IgD-negative memory B cell (primary cell): Measurements from ENCODE around the gene TRIP12. TPM values are rescaled to one million over a fixed set of nuclear protein-coding genes. Genes with fewer than 3 reads are reported as not detected.
"Not testable (repeated sequence)": the region's sequence is repeated elsewhere in the genome, so short reads cannot be mapped to it uniquely, and the experiment has no call there.

Source experiments
- H3K27ac Mint-ChIP-seq, 3 donors: one replicate each; pipeline ENCODE4 v1.8.0; 2020 to 2022; ENCODE audit warnings: mild to moderate bottlenecking in 3 of 3, mixed read lengths in 3 of 3, moderate library complexity in 1 of 3
- H3K27me3 Mint-ChIP-seq: one replicate; pipeline ENCODE4 v1.8.0; 2021; ENCODE audit warnings: mixed read lengths
- H3K36me3 Mint-ChIP-seq: one replicate; pipeline ENCODE4 v1.8.0; 2020; ENCODE audit warnings: mild to moderate bottlenecking, mixed read lengths
- H3K4me1 Mint-ChIP-seq, 3 donors: one replicate each; pipeline ENCODE4 v1.8.0; 2020 to 2022; ENCODE audit warnings: mixed read lengths in 3 of 3, mild to moderate bottlenecking in 1 of 3
- H3K4me3 Mint-ChIP-seq, 4 donors: one replicate each; pipeline ENCODE4 v1.8.0; 2020 to 2022; ENCODE audit warnings: mild to moderate bottlenecking in 4 of 4, mixed read lengths in 4 of 4, moderate library complexity in 3 of 4
- H3K9me3 Mint-ChIP-seq, 3 donors: one replicate each; pipeline ENCODE4 v1.8.0; 2020 to 2021; ENCODE audit warnings: mixed read lengths in 3 of 3, mild to moderate bottlenecking in 1 of 3
- polyA plus RNA-seq: library from polyadenylated mRNA; unstranded; fragments of 300-500 nt; fragmentation: Illumina TruSeq; gene quantifications from one replicate; pipeline ENCODE4 v1.2.3, GENCODE V29; 2021

TRIP12 gene
- polyA plus RNA-seq: 51.5 TPM

DNA sequence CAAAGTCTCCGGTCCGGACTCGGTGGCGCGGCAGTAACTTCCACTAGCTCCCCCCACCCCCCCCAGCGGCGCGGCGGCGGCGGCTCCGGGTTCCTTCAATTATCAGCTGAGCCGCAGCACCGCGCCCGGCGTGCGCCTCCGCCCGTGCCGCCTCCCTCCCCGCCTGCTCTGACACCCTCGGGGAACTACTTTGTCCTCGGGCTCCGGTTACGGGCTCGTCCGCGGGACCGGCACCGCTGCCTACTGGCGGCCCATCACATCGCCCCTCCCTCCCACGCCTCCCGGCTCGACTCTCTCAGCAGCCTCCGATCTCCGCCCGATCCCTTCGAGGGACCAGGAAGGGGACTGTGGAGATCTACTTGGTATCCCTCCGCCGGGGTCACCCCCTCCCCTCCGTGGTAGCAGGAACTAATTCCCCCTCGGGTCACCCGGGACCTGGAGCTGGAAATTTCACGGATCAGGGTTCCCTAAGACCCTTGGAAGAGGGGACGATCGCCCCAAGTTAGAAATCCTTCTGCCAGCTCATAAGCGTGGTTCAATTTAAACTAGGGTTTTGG, at the start of gene TRIP12:
Gene TRIP12, minus strand, starts transcription at position 118 of the 557 bp plus-strand sequence. CDS start 41,930 bp downstream, outside the sequence.
- H3K9me3 Mint-ChIP-seq: peaks cover 0 to 1% (median 0%) of the 10 kb centered on the region in 3 donors
- peaks cover 29 to 33% (median 30%) of the 10 kb centered on the region in 3 donors for H3K4me1 Mint-ChIP-seq
- H3K4me3 Mint-ChIP-seq: peak within 1 kb of the TSS; percentile 96 to 100 (median 98)
- H3K36me3 Mint-ChIP-seq: peaks cover 8% of the 10 kb centered on the region
- H3K27ac Mint-ChIP-seq: peak within 1 kb of the TSS; percentile 99 to 100 (median 99)
- peaks cover 1% of the 10 kb centered on the region for H3K27me3 Mint-ChIP-seq

DNA sequence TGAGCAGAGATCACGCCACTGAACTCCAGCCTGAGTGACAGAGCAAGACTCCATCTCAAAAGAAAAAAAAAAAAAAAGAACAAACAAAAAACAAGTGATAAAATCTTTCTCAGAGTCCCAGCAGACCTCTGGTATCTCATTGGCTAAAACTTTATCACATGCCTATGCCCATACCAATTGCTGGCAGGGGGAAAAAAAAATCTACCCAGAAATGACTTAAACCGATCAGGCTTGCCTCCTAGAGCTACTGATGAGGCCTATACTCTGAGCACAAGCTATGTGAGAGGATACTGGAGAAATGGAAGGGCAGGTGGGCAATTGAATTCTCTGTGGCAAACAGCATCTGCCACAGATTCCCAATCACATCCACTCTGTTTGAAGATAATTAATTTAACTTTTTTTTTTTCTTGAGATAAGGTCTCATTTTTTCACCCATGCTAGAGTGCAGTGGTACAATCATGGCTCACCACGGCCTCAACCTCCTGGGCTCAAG, 49.5 kb upstream of the TRIP12 start:
- Mint-ChIP-seq H3K9me3 (no peaks in the 10 kb centered on the region), H3K4me3 (no peak overlapping the region), H3K4me1 (no peaks in the 10 kb centered on the region), H3K36me3 (no peaks in the 10 kb centered on the region), H3K27ac (no peak overlapping the region), H3K27me3 (no peaks in the 10 kb centered on the region)

DNA sequence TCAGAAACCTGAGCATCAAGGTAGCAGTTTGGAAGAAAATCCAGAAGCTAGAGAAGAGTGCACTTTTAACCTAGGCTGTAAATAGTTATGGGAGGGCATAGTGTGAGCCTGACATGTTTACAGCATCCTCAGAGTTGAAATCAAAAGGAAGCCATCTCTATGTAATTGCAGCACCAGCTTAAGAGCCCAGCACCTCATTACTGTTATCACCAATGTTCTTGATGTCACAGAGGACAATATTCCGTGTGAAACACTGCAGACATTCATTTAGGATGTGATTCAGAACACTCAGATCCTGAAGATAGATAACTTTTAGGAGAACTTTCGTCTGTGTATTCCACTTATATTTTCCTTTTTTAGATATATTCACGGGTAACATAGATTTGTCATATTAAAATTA, 48.6 kb upstream of the TRIP12 start:
- Mint-ChIP-seq H3K4me3 (no peak overlapping the region), H3K27ac (no peak overlapping the region), H3K4me1 (no peaks in the 10 kb centered on the region), H3K36me3 (no peaks in the 10 kb centered on the region), H3K9me3 (no peaks in the 10 kb centered on the region), H3K27me3 (no peaks in the 10 kb centered on the region)

DNA sequence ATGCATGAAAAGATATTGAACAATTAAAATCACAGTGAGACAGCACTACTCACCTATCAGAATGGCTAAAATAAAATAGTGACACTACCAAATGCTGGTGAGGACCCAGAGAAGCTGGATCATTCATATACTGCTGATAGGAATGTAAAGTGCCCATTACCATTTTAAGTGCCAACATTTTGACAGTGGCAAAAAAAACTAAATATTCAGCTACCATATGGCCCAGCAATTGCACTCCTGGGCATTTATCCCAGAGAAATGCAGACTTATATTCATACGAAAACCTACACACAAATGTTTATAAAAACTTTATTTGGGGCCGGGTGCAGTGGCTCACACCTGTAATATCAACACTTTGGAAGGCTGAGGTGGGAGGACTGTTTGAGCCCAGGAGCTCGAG, 48.1 kb upstream of the TRIP12 start:
- Mint-ChIP-seq H3K9me3 (no peaks in the 10 kb centered on the region), H3K27ac (no peak overlapping the region), H3K27me3 (no peaks in the 10 kb centered on the region), H3K4me3 (no peak overlapping the region), H3K4me1 (no peaks in the 10 kb centered on the region), H3K36me3 (no peaks in the 10 kb centered on the region)

DNA sequence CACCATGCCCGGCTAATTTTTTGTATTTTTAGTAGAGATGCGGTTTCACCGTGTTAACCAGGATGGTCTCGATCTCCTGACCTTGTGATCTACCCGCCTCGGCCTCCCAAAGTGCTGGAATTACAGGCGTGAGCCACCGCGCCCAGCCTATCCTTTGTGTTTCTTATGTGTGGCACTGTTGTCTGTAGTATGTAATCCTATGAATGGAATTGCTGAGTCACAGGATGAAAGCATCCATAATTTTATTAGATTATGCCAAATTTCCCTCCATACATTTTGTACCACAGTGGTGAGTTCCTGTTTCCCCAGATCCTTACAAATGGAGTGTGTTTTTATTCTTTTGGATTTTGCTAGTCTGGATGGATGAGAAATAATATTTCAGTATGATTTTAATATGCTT, 41.8 kb upstream of the TRIP12 start:
- H3K27me3 Mint-ChIP-seq, H3K4me1 Mint-ChIP-seq, H3K4me3 Mint-ChIP-seq, H3K36me3 Mint-ChIP-seq, H3K9me3 Mint-ChIP-seq, H3K27ac Mint-ChIP-seq: not testable (repeated sequence)

DNA sequence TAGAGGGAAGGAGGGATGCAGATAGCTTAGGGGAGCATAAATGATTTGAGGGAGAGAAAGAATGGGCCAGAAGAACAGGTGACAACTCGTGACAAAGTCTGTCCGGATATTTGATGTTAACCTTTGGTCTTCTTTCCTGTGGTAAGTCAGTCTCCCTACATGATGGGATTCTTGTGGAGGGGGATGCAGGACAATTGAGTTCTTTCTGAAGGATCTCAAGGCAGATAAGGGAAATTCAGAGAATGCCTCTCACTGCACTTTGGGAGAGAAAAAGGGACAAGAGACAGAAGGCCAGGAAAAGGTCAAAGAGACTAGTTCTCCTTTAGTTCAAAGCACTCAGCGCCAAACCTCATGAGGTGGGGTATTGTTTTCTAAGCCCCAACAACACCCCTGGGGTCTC, 34.7 kb upstream of the TRIP12 start:
- Mint-ChIP-seq H3K4me3 (no peak overlapping the region), H3K27ac (no peak overlapping the region), H3K4me1 (no peaks in the 10 kb centered on the region), H3K27me3 (peaks cover 2% of the 10 kb centered on the region), H3K36me3 (peaks cover 4% of the 10 kb centered on the region), H3K9me3 (no peaks in the 10 kb centered on the region)

DNA sequence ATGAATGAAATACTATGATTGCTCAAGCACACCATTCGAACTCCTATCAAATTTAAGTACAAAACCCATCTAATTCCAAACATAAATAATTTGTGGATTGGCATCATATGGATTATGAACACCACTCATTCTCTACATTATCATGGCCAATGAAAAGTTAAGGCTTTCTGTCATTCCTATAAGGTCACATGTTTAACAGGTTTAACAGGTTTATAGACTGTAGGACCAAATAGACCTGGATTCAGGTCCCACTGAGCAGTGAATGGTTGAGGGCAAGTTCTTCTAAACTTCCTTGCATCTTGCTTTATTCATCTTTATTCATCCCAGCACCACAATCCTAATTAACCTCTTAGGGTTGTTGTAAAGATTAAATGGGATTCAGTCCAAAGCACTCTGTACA, 33.9 kb upstream of the TRIP12 start:
- no peak overlapping the region for H3K27ac Mint-ChIP-seq
- peaks cover 4% of the 10 kb centered on the region for H3K36me3 Mint-ChIP-seq
- no peaks in the 10 kb centered on the region for H3K9me3 Mint-ChIP-seq
- H3K4me3 Mint-ChIP-seq: no peak overlapping the region
- H3K27me3 Mint-ChIP-seq: peaks cover 2% of the 10 kb centered on the region
- H3K4me1 Mint-ChIP-seq: no peaks in the 10 kb centered on the region

DNA sequence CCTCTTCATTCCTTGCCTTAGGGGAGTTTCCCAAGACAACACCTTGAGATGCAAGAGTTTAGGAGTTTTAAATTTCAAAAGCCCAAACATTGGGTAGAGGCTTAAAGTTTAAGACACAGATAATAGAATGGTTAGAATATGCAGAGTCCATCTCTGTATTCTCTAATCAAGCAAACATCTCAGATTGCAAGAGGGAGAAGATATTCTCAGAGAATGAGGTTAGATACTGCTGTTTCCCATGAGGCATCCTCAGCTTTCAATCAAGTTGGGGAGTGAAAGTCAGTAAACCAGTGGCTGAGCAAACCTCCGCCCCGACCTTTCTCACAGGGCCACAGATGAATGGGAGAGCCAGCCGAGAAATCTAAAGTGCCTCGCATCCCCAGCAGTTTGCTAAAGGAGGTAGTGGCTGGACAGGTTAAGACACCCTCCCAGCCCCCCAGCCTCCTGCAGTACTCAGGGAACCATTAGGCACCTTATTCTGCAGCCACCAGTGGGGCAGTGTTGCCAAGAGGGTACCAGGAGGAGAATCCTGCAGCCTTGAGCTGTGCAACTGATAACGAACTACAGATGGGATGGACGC, 30.5 kb upstream of the TRIP12 start:
- no peaks in the 10 kb centered on the region for H3K4me1 Mint-ChIP-seq
- no peak overlapping the region for H3K27ac Mint-ChIP-seq
- H3K36me3 Mint-ChIP-seq: peaks cover 6% of the 10 kb centered on the region
- H3K9me3 Mint-ChIP-seq: no peaks in the 10 kb centered on the region
- H3K4me3 Mint-ChIP-seq: no peak overlapping the region
- peaks cover under 1% of the 10 kb centered on the region for H3K27me3 Mint-ChIP-seq

DNA sequence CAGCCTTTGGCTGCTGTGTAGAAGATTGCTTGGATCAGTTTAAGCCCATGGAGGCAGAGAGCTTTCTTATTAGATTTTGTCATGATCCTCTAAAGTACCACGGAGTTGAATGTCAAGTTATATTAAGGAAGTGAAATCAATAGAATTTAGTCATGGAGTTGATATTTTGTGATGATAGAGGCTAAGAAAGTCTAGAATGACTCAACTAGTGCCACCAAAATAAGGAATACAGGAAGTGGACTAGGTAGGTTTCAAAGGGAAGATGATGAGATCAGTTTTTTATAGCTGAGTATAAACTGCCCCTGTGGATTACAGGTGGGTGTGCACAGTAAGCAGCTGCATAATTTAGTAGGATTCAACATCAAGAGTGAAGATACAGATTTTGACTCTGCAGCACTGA, 25.7 kb upstream of the TRIP12 start:
- peaks cover 2% of the 10 kb centered on the region for H3K36me3 Mint-ChIP-seq
- H3K9me3 Mint-ChIP-seq: no peaks in the 10 kb centered on the region
- H3K27ac Mint-ChIP-seq: no peak overlapping the region
- H3K27me3 Mint-ChIP-seq: no peaks in the 10 kb centered on the region
- H3K4me3 Mint-ChIP-seq: no peak overlapping the region
- H3K4me1 Mint-ChIP-seq: no peaks in the 10 kb centered on the region

DNA sequence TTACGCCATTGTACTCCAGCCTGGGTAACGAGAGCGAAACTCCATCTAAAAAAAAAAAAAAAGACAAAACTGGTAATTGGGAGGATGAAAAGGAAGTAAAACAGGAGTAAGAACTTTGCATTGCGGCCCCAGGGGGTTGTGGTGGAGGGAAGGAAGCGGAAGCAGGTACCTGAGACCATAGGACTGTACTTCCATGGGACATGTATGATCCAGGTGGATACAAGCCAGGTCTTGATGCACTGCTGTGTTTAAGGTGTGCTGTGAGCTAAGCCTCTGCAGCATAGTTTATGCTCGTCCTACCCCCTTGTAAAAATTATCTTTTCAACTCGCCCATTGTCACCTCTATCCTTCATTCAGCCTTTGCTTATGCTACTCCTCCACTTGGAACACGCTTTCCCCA, 24.2 kb upstream of the TRIP12 start:
- Mint-ChIP-seq H3K36me3 (peaks cover 1% of the 10 kb centered on the region), H3K4me1 (no peaks in the 10 kb centered on the region), H3K27me3 (no peaks in the 10 kb centered on the region), H3K4me3 (no peak overlapping the region), H3K9me3 (no peaks in the 10 kb centered on the region), H3K27ac (no peak overlapping the region)

DNA sequence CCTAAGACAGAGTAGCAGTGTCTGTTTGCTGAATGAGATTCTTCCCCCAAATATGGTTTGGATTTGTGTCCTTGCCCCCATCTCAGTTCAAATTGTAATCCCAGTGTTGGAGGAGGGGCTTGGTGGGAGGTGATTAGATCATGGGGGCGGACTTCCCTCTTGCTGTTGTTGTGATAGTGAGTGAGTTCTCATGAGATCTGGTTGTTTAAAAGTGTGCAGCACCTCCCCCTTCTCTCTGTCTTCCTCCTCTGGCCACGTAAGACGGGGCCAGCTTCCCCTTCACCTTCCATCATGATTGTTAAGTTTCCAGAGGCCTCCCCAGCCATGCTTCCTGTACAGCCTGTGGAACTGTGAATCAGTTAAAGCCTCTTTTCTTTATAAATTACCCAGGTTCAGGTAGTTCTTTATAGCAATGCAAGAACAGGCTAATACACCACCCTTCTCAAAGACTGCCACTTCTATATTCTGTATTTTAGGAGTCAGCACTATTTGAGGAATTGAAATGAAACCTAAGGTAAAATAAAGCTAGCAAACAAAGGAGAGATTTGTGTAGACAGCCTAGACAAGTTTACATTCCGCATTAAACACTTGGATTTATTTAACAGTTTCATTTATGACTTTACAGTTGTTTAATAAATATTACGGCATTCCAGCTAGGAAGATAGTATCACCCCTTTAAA, 22.1 kb upstream of the TRIP12 start:
- Mint-ChIP-seq H3K27me3 (no peaks in the 10 kb centered on the region), H3K27ac (no peak overlapping the region), H3K9me3 (no peaks in the 10 kb centered on the region), H3K4me3 (no peak overlapping the region), H3K36me3 (no peaks in the 10 kb centered on the region), H3K4me1 (no peaks in the 10 kb centered on the region)

DNA sequence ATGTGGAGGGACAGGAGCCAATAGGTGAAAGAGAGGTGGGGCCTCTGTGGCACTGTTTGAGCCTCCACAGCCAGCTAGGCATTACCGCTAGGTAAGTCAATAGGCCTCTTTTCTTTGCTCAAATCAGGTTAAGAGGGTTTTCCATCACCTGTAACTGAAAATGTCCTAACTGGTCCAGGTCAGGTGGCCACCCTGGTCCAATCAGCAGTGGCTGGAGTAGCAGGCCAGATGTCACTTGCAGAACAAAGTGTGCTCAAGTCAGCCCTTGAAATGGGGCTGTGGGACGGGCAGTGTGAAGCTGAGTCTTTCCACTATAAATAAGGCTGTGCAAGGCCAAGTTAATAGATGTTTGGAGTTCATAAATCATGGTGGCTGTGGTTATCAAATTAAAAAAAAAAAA, 21.4 kb upstream of the TRIP12 start:
- Mint-ChIP-seq H3K36me3 (no peaks in the 10 kb centered on the region), H3K4me1 (no peaks in the 10 kb centered on the region), H3K27me3 (no peaks in the 10 kb centered on the region), H3K27ac (no peak overlapping the region), H3K4me3 (no peak overlapping the region), H3K9me3 (no peaks in the 10 kb centered on the region)

DNA sequence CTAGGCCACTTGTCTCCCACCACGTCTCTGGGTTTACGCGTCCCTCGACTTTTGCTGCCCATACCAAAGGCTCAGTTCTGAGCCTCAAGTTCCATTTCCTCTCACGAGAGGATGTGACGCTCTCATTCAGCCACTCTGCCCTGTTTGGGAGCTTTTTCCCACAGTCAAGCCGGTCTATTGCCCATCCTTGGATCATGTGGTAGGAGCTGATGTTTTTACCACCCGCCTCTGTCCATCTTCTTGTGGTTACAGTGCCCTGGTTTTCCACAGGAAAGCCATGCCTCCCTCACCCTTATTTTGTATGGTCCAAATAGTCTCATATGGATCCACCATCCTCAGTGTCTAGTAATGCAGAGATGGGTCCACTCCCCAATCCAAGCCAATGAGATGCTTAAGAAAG, 20.9 kb upstream of the TRIP12 start:
- no peak overlapping the region for H3K4me3 Mint-ChIP-seq
- H3K9me3 Mint-ChIP-seq: no peaks in the 10 kb centered on the region
- H3K27ac Mint-ChIP-seq: no peak overlapping the region
- H3K27me3 Mint-ChIP-seq: no peaks in the 10 kb centered on the region
- H3K4me1 Mint-ChIP-seq: no peaks in the 10 kb centered on the region
- no peaks in the 10 kb centered on the region for H3K36me3 Mint-ChIP-seq

DNA sequence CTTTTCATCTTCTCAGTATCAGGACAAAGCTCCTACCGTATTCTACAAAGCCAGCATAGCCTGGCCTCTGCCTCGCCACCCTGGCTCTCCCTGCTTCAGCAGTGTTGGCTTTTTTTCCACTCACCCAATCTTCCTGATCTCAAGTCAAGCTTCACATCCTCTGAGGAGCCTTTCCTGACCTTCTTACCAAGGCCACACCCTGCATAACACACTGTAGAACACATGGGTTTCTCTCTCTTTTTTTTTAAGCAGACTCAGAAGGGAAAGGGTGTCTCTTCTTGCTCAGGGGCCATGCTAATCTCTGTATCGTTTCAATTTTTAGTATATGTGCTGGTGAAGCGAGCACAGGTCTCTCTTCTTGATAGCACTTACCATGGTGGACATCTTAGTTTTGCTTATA, 15.7 kb upstream of the TRIP12 start:
- H3K27me3 Mint-ChIP-seq: no peaks in the 10 kb centered on the region

DNA sequence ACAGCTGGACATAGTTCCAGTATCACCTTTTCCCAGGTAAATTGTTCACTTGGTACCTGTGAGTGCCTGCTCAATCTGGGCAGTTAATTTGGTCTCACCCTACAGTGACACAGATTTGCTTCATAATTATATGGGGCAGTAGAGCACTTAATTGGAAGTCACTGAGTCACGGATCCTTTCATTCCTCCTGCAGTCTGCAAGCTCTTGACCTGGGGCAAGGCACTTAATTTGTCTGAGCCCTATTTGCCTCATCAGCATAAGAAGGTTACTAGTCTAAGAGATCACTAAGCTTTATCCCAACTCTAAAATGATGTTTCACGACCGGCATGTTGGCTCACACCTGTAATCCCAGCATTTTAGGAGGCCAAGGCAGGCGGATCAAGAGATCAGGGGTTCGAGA, 9.4 kb upstream of the TRIP12 start:
- Mint-ChIP-seq H3K4me1 (no peaks in the 10 kb centered on the region), H3K27ac (no peak overlapping the region), H3K36me3 (peaks cover 2% of the 10 kb centered on the region), H3K27me3 (no peaks in the 10 kb centered on the region), H3K9me3 (no peaks in the 10 kb centered on the region), H3K4me3 (no peak overlapping the region)

More for the DNA sequence above, 15.7 kb upstream of the TRIP12 start:
- H3K4me3 Mint-ChIP-seq: no peak overlapping the region
- no peaks in the 10 kb centered on the region for H3K9me3 Mint-ChIP-seq
- H3K36me3 Mint-ChIP-seq: no peaks in the 10 kb centered on the region
- H3K4me1 Mint-ChIP-seq: no peaks in the 10 kb centered on the region
- peak overlapping the region in 2 of 3 donors; percentile 41 to 67 for H3K27ac Mint-ChIP-seq

DNA sequence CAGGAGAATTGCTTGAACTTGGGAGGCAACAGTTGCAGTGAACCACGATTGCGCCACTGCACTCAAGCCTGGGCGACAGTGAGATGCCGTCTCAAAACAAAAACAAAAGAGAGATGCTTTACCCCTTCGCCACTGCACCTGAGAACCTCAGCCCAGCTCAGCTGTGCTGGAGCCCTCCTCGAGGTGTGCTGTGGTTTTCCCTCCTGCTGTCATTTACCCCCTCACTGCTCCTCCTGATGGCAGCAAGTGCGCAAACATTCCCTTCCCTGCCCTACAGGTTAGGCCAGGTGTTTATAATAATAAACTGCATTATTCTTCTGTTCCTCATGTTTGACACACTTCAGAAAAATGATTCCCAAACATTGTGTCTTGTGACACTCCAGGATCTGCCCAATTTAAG, 8.8 kb upstream of the TRIP12 start:
- Mint-ChIP-seq H3K4me3 (no peak overlapping the region), H3K27me3 (no peaks in the 10 kb centered on the region), H3K36me3 (peaks cover 2% of the 10 kb centered on the region), H3K9me3 (no peaks in the 10 kb centered on the region), H3K27ac (no peak overlapping the region), H3K4me1 (peaks cover 0 to under 1% (median 0%) of the 10 kb centered on the region in 3 donors)
